ENCODE results near the gene GAN. TPM values are rescaled to one million over a fixed set of nuclear protein-coding genes. Genes with fewer than 3 reads are reported as not detected.

Gene GAN
- total RNA-seq, 4 donors from 2014 or later: 12.9 to 378 (median 14.7) TPM

- Histone ChIP-seq H3K27ac (no peak overlapping the region), H3K36me3 (peaks cover 0 to 18% (median 2%) of the 10 kb centered on the region in 4 donors), H3K4me1 (no peaks in the 10 kb centered on the region), H3K9me3 (no peaks in the 10 kb centered on the region), H3K4me3 (no peak overlapping the region), H3K27me3 (no peaks in the 10 kb centered on the region)
- DNase-seq: no peak
- TF ChIP-seq POLR2AphosphoS5 (IDR thresholded peaks at IDR 0.05): no peak
- no peak for TF ChIP-seq CTCF (IDR thresholded peaks at IDR 0.05)
- no peak for TF ChIP-seq EP300 (IDR thresholded peaks at IDR 0.05; ENCODE audit: low read depth)
- no peak for TF ChIP-seq POLR2A (IDR thresholded peaks at IDR 0.05)
- intact Hi-C loops (cut with DNase I; ENCODE audit: low total_unique reads): no loop called here
- in situ Hi-C loops (cut with MboI; ENCODE audit: low pct_ligation_motif_present in 1 of 4, low pct_unique_long_range_greater_than_20kb in 1 of 4, low sequenced_read_pairs in 3 of 4): no loop called here
- WGBS, 2 donors (ENCODE audit: low coverage in 1 of 2): 92 to 100% methylated on average over 2 to 4 of the region's 4 CpGs
These were observed 63.3 kb downstream of the GAN start for GRCh38 chr16:81378049-81378448.

- WGBS, 2 donors (ENCODE audit: low coverage in 1 of 2): 91 to 94% methylated on average over 3 of the region's 3 CpGs
These were observed 66.2 kb downstream of the GAN start for GRCh38 chr16:81380932-81381331.

GRCh38 chr16:81384006-81384405 is 69.2 kb downstream of the GAN start:
- in situ Hi-C loops (cut with MboI; ENCODE audit: low pct_ligation_motif_present in 1 of 4, low pct_unique_long_range_greater_than_20kb in 1 of 4, low sequenced_read_pairs in 3 of 4) (no loop called here), intact Hi-C loops (cut with DNase I; ENCODE audit: low total_unique reads) (no loop called here)
- peaks cover 0 to 8% (median 2%) of the 10 kb centered on the region in 4 donors for H3K4me1 ChIP-seq
- no peak for DNase-seq
- H3K36me3 ChIP-seq: no peaks in the 10 kb centered on the region
- peak overlapping the region; percentile 32 to 60 (median 48) for H3K27ac ChIP-seq
- no peaks in the 10 kb centered on the region for H3K9me3 ChIP-seq
- no peaks in the 10 kb centered on the region for H3K27me3 ChIP-seq
- no peak overlapping the region for H3K4me3 ChIP-seq
- TF ChIP-seq POLR2A (IDR thresholded peaks at IDR 0.05) (no peak), EP300 (IDR thresholded peaks at IDR 0.05; ENCODE audit: low read depth) (no peak), POLR2AphosphoS5 (IDR thresholded peaks at IDR 0.05) (no peak)

More at GRCh38 chr16:81380932-81381331, 66.2 kb downstream of the GAN start:
- no peak for DNase-seq
- Histone ChIP-seq H3K27ac (no peak overlapping the region), H3K36me3 (peaks cover 0 to 18% (median 0%) of the 10 kb centered on the region in 4 donors), H3K27me3 (no peaks in the 10 kb centered on the region), H3K9me3 (no peaks in the 10 kb centered on the region), H3K4me3 (no peak overlapping the region), H3K4me1 (peaks cover 0 to 8% (median 2%) of the 10 kb centered on the region in 4 donors)
- in situ Hi-C loops (cut with MboI; ENCODE audit: low pct_ligation_motif_present in 1 of 4, low pct_unique_long_range_greater_than_20kb in 1 of 4, low sequenced_read_pairs in 3 of 4): no loop called here
- TF ChIP-seq POLR2A (IDR thresholded peaks at IDR 0.05) (no peak), CTCF (IDR thresholded peaks at IDR 0.05) (no peak), POLR2AphosphoS5 (IDR thresholded peaks at IDR 0.05) (no peak)
- intact Hi-C loops (cut with DNase I; ENCODE audit: low total_unique reads): no loop called here

GRCh38 chr16:81385031-81385756 is 70.4 kb downstream of the GAN start:
- Histone ChIP-seq H3K36me3 (no peaks in the 10 kb centered on the region), H3K4me3 (no peak overlapping the region), H3K27me3 (no peaks in the 10 kb centered on the region), H3K27ac (peak overlapping the region; percentile 28 to 60 (median 48)), H3K4me1 (peaks cover 0 to 8% (median 2%) of the 10 kb centered on the region in 4 donors), H3K9me3 (no peaks in the 10 kb centered on the region)
- no peak for DNase-seq
- TF ChIP-seq CTCF (IDR thresholded peaks at IDR 0.05): no peak
- TF ChIP-seq EP300 (IDR thresholded peaks at IDR 0.05; ENCODE audit: low read depth): no peak
- no peak for TF ChIP-seq POLR2AphosphoS5 (IDR thresholded peaks at IDR 0.05)
- no peak for TF ChIP-seq POLR2A (IDR thresholded peaks at IDR 0.05)
- in situ Hi-C loops (cut with MboI; ENCODE audit: low pct_ligation_motif_present in 1 of 4, low pct_unique_long_range_greater_than_20kb in 1 of 4, low sequenced_read_pairs in 3 of 4): no loop called here
- intact Hi-C loops (cut with DNase I; ENCODE audit: low total_unique reads): no loop called here
- WGBS, 2 donors (ENCODE audit: low coverage in 1 of 2): 88 to 97% methylated on average over 2 to 4 of the region's 4 CpGs

Data from transverse colon (tissue), 4 donors.